OCI-LY3 (cell line): ENCODE measurements around the gene MAD2L1BP.
"Not testable (repeated sequence)": the region's sequence is repeated elsewhere in the genome, so short reads cannot be mapped to it uniquely, and the experiment has no call there.

ENCODE experiments used
- H2AFZ ChIP-seq: fragments of 200-600, 300-600 bp; shearing (Covaris generic); 2 replicates; pipeline ENCODE4 v1.6.0; 2014; ENCODE audit warnings: antibody characterized with exemption, low read depth, low read length
- H3K27ac ChIP-seq: fragments of 200-600, 300-600 bp; sonication (generic); 2 replicates; pipeline ENCODE4 v1.5.1; 2014; ENCODE audit warnings: mild to moderate bottlenecking, low read length, moderate library complexity, mixed read lengths
- H3K27me3 ChIP-seq: fragments of 200-600, 300-600 bp; sonication (generic); 2 replicates; pipeline ENCODE4 v1.6.1; 2014; ENCODE audit warnings: low read depth, low read length, mixed read lengths
- H3K36me3 ChIP-seq: fragments of 200-600, 300-600 bp; sonication (generic); replicated peaks from 2 replicates; pipeline ENCODE3; 2014; ENCODE audit warnings: low read depth, low read length, mixed read lengths
- H3K4me1 ChIP-seq: fragments of 300-600, 200-600 bp; sonication (generic); 2 replicates; pipeline ENCODE4 v1.6.1; 2014; ENCODE audit warnings: low read length, mixed read lengths
- H3K4me2 ChIP-seq: fragments of 200-600, 300-600 bp; sonication (generic); 2 replicates; pipeline ENCODE4 v1.6.1; 2014; ENCODE audit warnings: low read length, mixed read lengths
- H3K4me3 ChIP-seq: fragments of 300-600, 200-600 bp; sonication (generic); 2 replicates; pipeline ENCODE4 v1.5.1; 2014; ENCODE audit warnings: antibody characterized with exemption, mild to moderate bottlenecking, low read length, moderate library complexity
- H3K79me2 ChIP-seq: fragments of 300-600, 200-600 bp; shearing (Covaris generic); 2 replicates; pipeline ENCODE4 v1.6.1; 2014; ENCODE audit warnings: mild to moderate bottlenecking, low read length, mixed read lengths
- H3K9ac ChIP-seq: fragments of 300-600, 200-600 bp; shearing (Covaris generic); 2 replicates; pipeline ENCODE4 v1.6.0; 2014; ENCODE audit warnings: mild to moderate bottlenecking, low read length, moderate library complexity
- H3K9me3 ChIP-seq: fragments of 200-600, 300-600 bp; shearing (Covaris generic); 2 replicates; pipeline ENCODE4 v1.6.1; 2014; ENCODE audit warnings: low read length, mixed read lengths; ENCODE audit not compliant: insufficient read depth
- H4K20me1 ChIP-seq: fragments of 200-600, 300-600 bp; sonication (generic); 2 replicates; pipeline ENCODE4 v1.6.1; 2016; ENCODE audit warnings: low read length, mixed read lengths; ENCODE audit not compliant: insufficient read depth
- EZH2phosphoT487 ChIP-seq: fragments of 200-600 bp; shearing (Covaris generic); IDR thresholded peaks from 2 replicates; pipeline ENCODE4 v1.6.1; 2018; ENCODE audit warnings: antibody characterized with exemption, mixed run types, low read depth
- TF ChIP-seq, protein P1 (sequence below): fragments of 200-600, 300-600 bp; sonication (generic); IDR thresholded peaks from 2 replicates; pipeline ENCODE4 v1.5.1; 2014; ENCODE audit warnings: antibody characterized with exemption, low read length, low read depth

MAD2L1BP gene, protein sequence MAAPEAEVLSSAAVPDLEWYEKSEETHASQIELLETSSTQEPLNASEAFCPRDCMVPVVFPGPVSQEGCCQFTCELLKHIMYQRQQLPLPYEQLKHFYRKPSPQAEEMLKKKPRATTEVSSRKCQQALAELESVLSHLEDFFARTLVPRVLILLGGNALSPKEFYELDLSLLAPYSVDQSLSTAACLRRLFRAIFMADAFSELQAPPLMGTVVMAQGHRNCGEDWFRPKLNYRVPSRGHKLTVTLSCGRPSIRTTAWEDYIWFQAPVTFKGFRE

DNA sequence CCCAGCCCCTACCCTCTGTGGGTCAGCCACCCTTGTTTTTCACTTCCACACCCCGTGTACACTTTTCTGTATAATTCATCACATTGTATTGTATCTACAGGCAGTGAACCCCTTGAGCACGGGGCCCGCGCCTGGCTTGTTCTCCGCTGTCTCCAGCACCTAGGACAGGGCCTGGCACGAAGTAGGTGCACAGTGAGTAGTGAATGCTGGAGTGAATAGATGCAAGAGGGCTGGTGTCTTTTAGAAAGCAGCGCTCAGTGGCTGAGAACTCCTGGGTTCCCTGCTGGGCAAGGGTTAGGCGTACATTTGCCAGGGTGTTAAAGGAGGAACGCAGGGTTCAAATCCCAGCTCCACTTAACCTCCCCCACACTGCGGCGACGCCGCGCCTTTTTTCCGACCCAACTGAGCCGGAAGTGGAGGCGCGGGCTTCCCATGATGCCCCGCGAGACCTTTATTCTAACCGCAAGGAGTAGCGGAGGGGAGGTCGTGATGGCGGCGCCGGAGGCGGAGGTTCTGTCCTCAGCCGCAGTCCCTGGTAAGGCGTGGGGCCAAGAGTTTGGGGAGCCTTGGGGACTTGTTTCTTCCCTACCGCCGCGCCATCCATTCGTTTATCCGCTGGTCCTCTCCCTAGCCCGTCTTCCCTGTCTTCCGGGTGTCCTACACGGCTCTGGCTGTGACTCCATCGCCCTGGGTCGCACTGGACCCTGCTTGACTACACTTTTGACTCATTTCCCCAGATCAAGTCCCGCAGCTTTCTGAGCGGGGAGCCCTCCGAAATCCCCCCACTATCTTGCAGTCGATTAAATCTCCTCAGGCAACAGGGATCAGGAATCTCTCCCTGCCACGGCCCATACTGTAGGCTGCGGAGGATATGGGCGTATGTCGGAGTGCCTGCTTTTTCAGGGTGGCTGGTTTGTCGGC, at the start of gene MAD2L1BP:
TSS of gene MAD2L1BP (plus strand) at position 454 of the 921 bp plus-strand sequence. CDS start at position 490, 36 bp downstream.
- Histone ChIP-seq H3K79me2 (peaks cover 47% of the 10 kb centered on the region), H3K36me3 (peaks cover 22% of the 10 kb centered on the region), H3K4me3 (peak within 1 kb of the TSS; percentile 88), H3K4me2 (peak within 1 kb of the TSS; percentile 99), H3K9me3 (no peaks in the 10 kb centered on the region), H4K20me1 (no peaks in the 10 kb centered on the region), H3K27ac (peak within 1 kb of the TSS; percentile 60), H3K4me1 (peaks cover 19% of the 10 kb centered on the region), H2AFZ (peak within 1 kb of the TSS; percentile 95), H3K27me3 (no peaks in the 10 kb centered on the region), H3K9ac (peak within 1 kb of the TSS; percentile 88)
- TF ChIP-seq EZH2phosphoT487, result no peak
- TF ChIP-seq, protein P1, sequence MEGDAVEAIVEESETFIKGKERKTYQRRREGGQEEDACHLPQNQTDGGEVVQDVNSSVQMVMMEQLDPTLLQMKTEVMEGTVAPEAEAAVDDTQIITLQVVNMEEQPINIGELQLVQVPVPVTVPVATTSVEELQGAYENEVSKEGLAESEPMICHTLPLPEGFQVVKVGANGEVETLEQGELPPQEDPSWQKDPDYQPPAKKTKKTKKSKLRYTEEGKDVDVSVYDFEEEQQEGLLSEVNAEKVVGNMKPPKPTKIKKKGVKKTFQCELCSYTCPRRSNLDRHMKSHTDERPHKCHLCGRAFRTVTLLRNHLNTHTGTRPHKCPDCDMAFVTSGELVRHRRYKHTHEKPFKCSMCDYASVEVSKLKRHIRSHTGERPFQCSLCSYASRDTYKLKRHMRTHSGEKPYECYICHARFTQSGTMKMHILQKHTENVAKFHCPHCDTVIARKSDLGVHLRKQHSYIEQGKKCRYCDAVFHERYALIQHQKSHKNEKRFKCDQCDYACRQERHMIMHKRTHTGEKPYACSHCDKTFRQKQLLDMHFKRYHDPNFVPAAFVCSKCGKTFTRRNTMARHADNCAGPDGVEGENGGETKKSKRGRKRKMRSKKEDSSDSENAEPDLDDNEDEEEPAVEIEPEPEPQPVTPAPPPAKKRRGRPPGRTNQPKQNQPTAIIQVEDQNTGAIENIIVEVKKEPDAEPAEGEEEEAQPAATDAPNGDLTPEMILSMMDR, result no peak

- Histone ChIP-seq H3K79me2 (no peaks in the 10 kb centered on the region; the same call in 1 of the 2 replicates), H3K27ac (no peak overlapping the region)
Measured at GRCh38 chr6:43588194-43588593, 47.4 kb upstream of the MAD2L1BP start.

GRCh38 chr6:43589564-43589963, 46.1 kb upstream of the MAD2L1BP start:
- not testable (repeated sequence) for H3K79me2 ChIP-seq, H2AFZ ChIP-seq, H3K9me3 ChIP-seq

More at GRCh38 chr6:43588194-43588593, 47.4 kb upstream of the MAD2L1BP start:
- H3K9ac ChIP-seq, result no peak overlapping the region
- H3K4me1 ChIP-seq, result peaks cover 7% of the 10 kb centered on the region
- H3K27me3 ChIP-seq, result no peaks in the 10 kb centered on the region
- H3K9me3 ChIP-seq, result no peaks in the 10 kb centered on the region
- TF ChIP-seq EZH2phosphoT487, result no peak
- TF ChIP-seq, protein P1, result no peak
- H3K4me2 ChIP-seq, result no peak overlapping the region
- H2AFZ ChIP-seq, result no peak overlapping the region
- no peak overlapping the region for H3K4me3 ChIP-seq
- H3K36me3 ChIP-seq, result peaks cover 66% of the 10 kb centered on the region
- peaks cover 4% of the 10 kb centered on the region; the same call in 1 of the 2 replicates for H4K20me1 ChIP-seq

DNA sequence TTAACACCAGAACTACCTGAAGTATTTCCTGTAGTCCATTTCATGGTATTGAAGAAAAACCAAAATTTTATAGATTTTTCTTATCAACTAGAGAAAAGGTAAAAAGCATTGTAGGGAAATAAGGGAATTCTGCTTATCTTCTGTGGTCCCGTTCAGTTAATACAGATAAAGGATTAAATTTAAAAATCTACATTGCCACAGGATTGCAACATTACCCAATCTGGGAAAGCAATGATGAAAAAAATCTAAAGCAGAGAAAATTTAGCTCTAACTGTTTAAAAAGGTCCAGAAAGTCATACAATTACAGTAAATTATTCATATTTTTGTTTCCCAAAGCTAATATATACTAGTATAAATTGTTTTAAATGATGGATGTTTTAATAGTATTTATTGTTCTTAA, 41.7 kb upstream of the MAD2L1BP start:
- no peak overlapping the region for H2AFZ ChIP-seq
- H3K4me2 ChIP-seq, result no peak overlapping the region
- no peaks in the 10 kb centered on the region for H3K4me1 ChIP-seq
- H3K4me3 ChIP-seq, result no peak overlapping the region
- H3K27ac ChIP-seq, result no peak overlapping the region
- H3K9ac ChIP-seq, result no peak overlapping the region
- H4K20me1 ChIP-seq, result no peaks in the 10 kb centered on the region
- no peak for TF ChIP-seq EZH2phosphoT487
- TF ChIP-seq, protein P1, result no peak
- H3K36me3 ChIP-seq, result peaks cover 35% of the 10 kb centered on the region
- no peaks in the 10 kb centered on the region for H3K9me3 ChIP-seq
- no peaks in the 10 kb centered on the region for H3K27me3 ChIP-seq
- H3K79me2 ChIP-seq, result no peaks in the 10 kb centered on the region; the same call in 1 of the 2 replicates

More at GRCh38 chr6:43589564-43589963, 46.1 kb upstream of the MAD2L1BP start:
- not testable (repeated sequence) for H3K27me3 ChIP-seq, H3K4me1 ChIP-seq, H3K4me3 ChIP-seq, H3K9ac ChIP-seq, H3K27ac ChIP-seq, H3K4me2 ChIP-seq, H4K20me1 ChIP-seq
- H3K36me3 ChIP-seq, result peaks cover 54% of the 10 kb centered on the region
